B cell (primary cell): Measurements from ENCODE around the gene TGFBR1. TPM values are rescaled to one million over a fixed set of nuclear protein-coding genes. Genes with fewer than 3 reads are reported as not detected.
A peak's percentile ranks its signal among the peaks of the same experiment; 100 is the strongest.

Source experiments
- ATAC-seq: fragments of 200-7000 bp; cut with Tn5 transposase; one replicate; pipeline ENCODE4 v1.10.0; 2021; ENCODE audit warnings: low read depth, mild to moderate bottlenecking, moderate number of reproducible peaks, moderate library complexity
- CTCF ChIA-PET: fragments of 350-600 bp; sonication (Branson Sonifier 250); formaldehyde crosslinking; loops from one replicate; lab custom pipeline; 2021; ENCODE audit warnings: antibody characterized with exemption, inconsistent platforms; lab: Charles Lee
- POLR2A ChIA-PET: fragments of 350-600 bp; sonication (Branson Sonifier 250); formaldehyde crosslinking; loops from one replicate; lab custom pipeline; 2021; ENCODE audit warnings: antibody characterized with exemption; lab: Charles Lee
- DNase-seq: peaks from one replicate; pipeline ENCODE4 v3.0.0; 2013
- H2AFZ ChIP-seq: 2 replicates; pipeline ENCODE4 v1.6.1; 2012; ENCODE audit warnings: mild to moderate bottlenecking, low read depth, low read length; ENCODE audit not compliant: insufficient read depth, poor library complexity, severe bottlenecking
- H3K27ac ChIP-seq, 2 donors: 1 replicate in 1 of 2; 2 replicates in 1 of 2; pipeline ENCODE4 v1.5.1; 2012 to 2013; ENCODE audit warnings: low read length in 2 of 2, mild to moderate bottlenecking in 2 of 2, moderate library complexity in 1 of 2
- H3K27me3 ChIP-seq, 4 experiments: fragments of 200-600 bp in 1 of 4; sonication (generic) in 1 of 4; replicated peaks in 1 of 4; 1 replicate in 2 of 4; 2 replicates in 2 of 4; pipeline versions ENCODE4 v1.6.1 to v1.7.0; 2013 to 2016; ENCODE audit warnings: low read length in 3 of 4, mild to moderate bottlenecking in 2 of 4, mixed read lengths in 1 of 4, moderate library complexity in 1 of 4; ENCODE audit not compliant: insufficient read depth in 4 of 4, control insufficient read depth in 3 of 4; ENCODE audit errors: control extremely low read depth in 1 of 4
- H3K36me3 ChIP-seq, 2 experiments: replicated peaks in 1 of 2; 1 replicate in 1 of 2; 2 replicates in 1 of 2; pipeline versions ENCODE4 v1.6.1 to v1.7.1; 2013; ENCODE audit warnings: low read length in 1 of 2; ENCODE audit not compliant: insufficient read depth in 2 of 2, control insufficient read depth in 1 of 2; ENCODE audit errors: control extremely low read depth in 1 of 2, extremely low read depth in 1 of 2
- H3K4me1 ChIP-seq, 2 donors: fragments of 200-600 bp in 1 of 2; sonication (generic) in 1 of 2; 1 replicate in 1 of 2; 2 replicates in 1 of 2; pipeline versions ENCODE4 v1.5.1 to v1.6.1; 2013 to 2017; ENCODE audit warnings: low read length in 2 of 2; ENCODE audit not compliant: control insufficient read depth in 2 of 2, insufficient read depth in 2 of 2
- H3K4me2 ChIP-seq: replicated peaks from 2 replicates; pipeline ENCODE3; 2012; ENCODE audit warnings: mild to moderate bottlenecking, low read depth, low read length; ENCODE audit not compliant: poor library complexity, severe bottlenecking
- H3K4me3 ChIP-seq, 5 experiments: fragments of 200-600 bp in 1 of 5; sonication (generic) in 1 of 5; 1 replicate in 3 of 5; 2 replicates in 2 of 5; pipeline versions ENCODE4 v1.5.1 to v1.7.0; 2011 to 2016; ENCODE audit warnings: low read length in 4 of 5, mild to moderate bottlenecking in 4 of 5, low read depth in 2 of 5, control low read depth in 1 of 5, moderate library complexity in 1 of 5; ENCODE audit not compliant: insufficient read depth in 1 of 5; ENCODE audit errors: control extremely low read depth in 1 of 5, extremely low read depth in 1 of 5
- H3K79me2 ChIP-seq: fragments of 200-600 bp; sonication (generic); one replicate; pipeline ENCODE4 v1.6.0; 2016; ENCODE audit warnings: low read length; ENCODE audit not compliant: control insufficient read depth, insufficient read depth
- H3K9ac ChIP-seq: fragments of 200-600 bp; sonication (generic); 2 replicates; pipeline ENCODE4 v1.6.1; 2017; ENCODE audit warnings: mild to moderate bottlenecking, low read length, moderate library complexity
- H3K9me3 ChIP-seq, 3 donors: one replicate each; pipeline versions ENCODE4 v1.6.1 to v1.7.1; 2013; ENCODE audit warnings: low read length in 2 of 3; ENCODE audit not compliant: control insufficient read depth in 2 of 3, insufficient read depth in 1 of 3; ENCODE audit errors: control extremely low read depth in 1 of 3
- H4K20me1 ChIP-seq: 2 replicates; pipeline ENCODE4 v1.6.0; 2012; ENCODE audit warnings: mild to moderate bottlenecking, low read length; ENCODE audit not compliant: insufficient read depth, control insufficient read depth, poor library complexity, severe bottlenecking
- H3K27ac Mint-ChIP-seq: one replicate; pipeline ENCODE4 v1.8.0; 2021; ENCODE audit warnings: mixed read lengths
- H3K27me3 Mint-ChIP-seq: one replicate; pipeline ENCODE4 v1.8.0; 2021; ENCODE audit warnings: mixed read lengths
- H3K4me1 Mint-ChIP-seq: one replicate; pipeline ENCODE4 v1.8.0; 2021; ENCODE audit warnings: mixed read lengths
- H3K4me3 Mint-ChIP-seq: one replicate; pipeline ENCODE4 v1.8.0; 2021; ENCODE audit warnings: mixed read lengths
- H3K9me3 Mint-ChIP-seq: one replicate; pipeline ENCODE4 v1.8.0; 2022; ENCODE audit warnings: mixed read lengths; ENCODE audit not compliant: insufficient read depth
- EZH2 ChIP-seq: IDR thresholded peaks from 2 replicates; pipeline ENCODE4 v1.6.1; 2012; ENCODE audit warnings: borderline replicate concordance, low read depth, mild to moderate bottlenecking, moderate library complexity, low read length; ENCODE audit not compliant: insufficient read depth, poor library complexity, severe bottlenecking
- WGBS: methylation state at CpG from one replicate; pipeline ENCODE4 v1.1.5; 2013; ENCODE audit warnings: missing lambda C conversion rate; ENCODE audit not compliant: insufficient coverage; 5-methylcytosine and 5-hydroxymethylcytosine counted together
- intact Hi-C: fragments of 100-400 bp; cut with micrococcal nuclease; formaldehyde crosslinking; loops from one replicate; pipeline ENCODE4 v1.10.0; 2022
- polyA plus RNA-seq: library from polyadenylated mRNA; depleted of rRNA; stranded (reverse); fragments of >200 nt; gene quantifications from 2 replicates; pipeline ENCODE4 v1.2.3, GENCODE V29; 2012
- total RNA-seq, 2 donors: library from RNA; stranded (reverse); fragments of 120-200 nt in 1 of 2; gene quantifications; 1 replicate in 1 of 2; 2 replicates in 1 of 2; pipeline versions ENCODE4 v1.2.3 to v1.2.4, GENCODE V29; 2013 to 2022
- TF ChIP-seq, protein P1 (sequence below): fragments of 200-600 bp; IDR thresholded peaks from one replicate; pipeline ENCODE4 v1.8.0; 2022; ENCODE audit warnings: antibody characterized with exemption, mild to moderate bottlenecking

TGFBR1 gene
- total and polyA plus RNA-seq, 2 donors (not counting 1 experiment from before 2014, with no cell fraction given), result 3.0 to 60.7 TPM

DNA sequence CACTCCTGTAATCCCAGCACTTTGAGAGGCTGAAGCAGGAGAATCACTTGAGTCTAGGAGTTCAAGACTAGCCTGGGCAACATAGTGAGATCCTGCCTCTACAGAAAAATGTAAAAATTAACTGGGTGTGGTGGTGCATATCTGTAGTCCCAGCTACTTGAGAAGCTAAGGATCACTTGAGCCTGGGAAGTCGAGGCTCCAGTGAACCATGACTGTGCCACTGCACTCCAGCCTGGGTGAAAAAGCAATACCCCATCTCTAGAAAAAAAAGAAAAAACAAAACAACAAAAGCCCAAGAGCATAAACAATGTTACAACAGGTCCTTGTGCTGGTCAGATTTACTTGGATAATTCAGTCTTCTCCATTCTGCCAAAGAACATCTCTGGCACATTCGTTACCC, 44.3 kb upstream of the TGFBR1 start:
- Histone ChIP-seq H3K4me2 (no peak overlapping the region), H3K36me3 (no peaks in the 10 kb centered on the region), H3K79me2 (no peaks in the 10 kb centered on the region), H2AFZ (no peak overlapping the region), H4K20me1 (no peaks in the 10 kb centered on the region), H3K9me3 (no peaks in the 10 kb centered on the region), H3K4me3 (no peak overlapping the region), H3K4me1 (peaks cover 45 to 52% of the 10 kb centered on the region in 2 donors), H3K9ac (no peak overlapping the region), H3K27me3 (no peaks in the 10 kb centered on the region), H3K27ac (peak overlapping the region; percentile 42 to 63)
- peaks cover 48% of the 10 kb centered on the region for H3K4me1 Mint-ChIP-seq
- TF ChIP-seq EZH2, result no peak
- TF ChIP-seq, protein P1, sequence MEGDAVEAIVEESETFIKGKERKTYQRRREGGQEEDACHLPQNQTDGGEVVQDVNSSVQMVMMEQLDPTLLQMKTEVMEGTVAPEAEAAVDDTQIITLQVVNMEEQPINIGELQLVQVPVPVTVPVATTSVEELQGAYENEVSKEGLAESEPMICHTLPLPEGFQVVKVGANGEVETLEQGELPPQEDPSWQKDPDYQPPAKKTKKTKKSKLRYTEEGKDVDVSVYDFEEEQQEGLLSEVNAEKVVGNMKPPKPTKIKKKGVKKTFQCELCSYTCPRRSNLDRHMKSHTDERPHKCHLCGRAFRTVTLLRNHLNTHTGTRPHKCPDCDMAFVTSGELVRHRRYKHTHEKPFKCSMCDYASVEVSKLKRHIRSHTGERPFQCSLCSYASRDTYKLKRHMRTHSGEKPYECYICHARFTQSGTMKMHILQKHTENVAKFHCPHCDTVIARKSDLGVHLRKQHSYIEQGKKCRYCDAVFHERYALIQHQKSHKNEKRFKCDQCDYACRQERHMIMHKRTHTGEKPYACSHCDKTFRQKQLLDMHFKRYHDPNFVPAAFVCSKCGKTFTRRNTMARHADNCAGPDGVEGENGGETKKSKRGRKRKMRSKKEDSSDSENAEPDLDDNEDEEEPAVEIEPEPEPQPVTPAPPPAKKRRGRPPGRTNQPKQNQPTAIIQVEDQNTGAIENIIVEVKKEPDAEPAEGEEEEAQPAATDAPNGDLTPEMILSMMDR, result no peak
- H3K27ac Mint-ChIP-seq, result peak overlapping the region; percentile 79
- ChIA-PET CTCF (interaction anchor here (1.2 to 3.7 kb wide), 3 partner anchors 44 to 80 kb away, joined by 6 to 17 read pairs (median 11); partner anchors contain the start of gene TGFBR1), POLR2A (interaction anchor here (0.7 kb wide), 1 partner anchor 32 kb away, joined by 5 read pairs; no protein-coding TSS in a partner anchor)
- DNase-seq (no peak), ATAC-seq (no peak)
- intact Hi-C loops, result no loop called here
- no peak overlapping the region for H3K4me3 Mint-ChIP-seq
- H3K9me3 Mint-ChIP-seq, result no peaks in the 10 kb centered on the region
- no peaks in the 10 kb centered on the region for H3K27me3 Mint-ChIP-seq
- WGBS, result 90% methylated on average over 2 of the region's 2 CpGs

DNA sequence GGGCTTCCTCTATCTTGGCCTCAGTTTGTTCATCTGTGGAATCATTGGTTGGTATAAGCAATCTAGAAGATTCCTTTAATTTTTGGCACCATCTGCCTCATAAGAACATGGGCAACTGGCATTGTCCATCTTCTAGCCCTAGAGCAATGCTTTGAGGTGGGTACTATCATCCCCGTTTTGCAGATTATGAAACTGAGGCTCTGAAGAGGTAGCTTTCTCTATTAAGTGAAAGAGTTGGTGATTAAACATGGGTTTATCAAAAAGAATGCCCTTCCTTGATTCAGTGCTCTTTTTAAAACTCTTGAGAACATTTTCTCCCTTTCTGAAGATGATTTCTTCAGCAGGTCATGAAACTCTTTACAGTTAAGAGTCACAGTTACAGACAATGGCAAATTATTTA, 42.4 kb upstream of the TGFBR1 start:
- Histone ChIP-seq H3K4me2 (no peak overlapping the region), H3K9me3 (no peaks in the 10 kb centered on the region), H3K27ac (no peak overlapping the region), H4K20me1 (no peaks in the 10 kb centered on the region), H3K4me1 (peaks cover 33 to 35% of the 10 kb centered on the region in 2 donors), H3K4me3 (no peak overlapping the region), H3K79me2 (no peaks in the 10 kb centered on the region), H3K36me3 (no peaks in the 10 kb centered on the region), H3K27me3 (no peaks in the 10 kb centered on the region), H2AFZ (no peak overlapping the region), H3K9ac (no peak overlapping the region)
- H3K27ac Mint-ChIP-seq, result no peak overlapping the region
- intact Hi-C loops, result no loop called here
- no peak overlapping the region for H3K4me3 Mint-ChIP-seq
- H3K4me1 Mint-ChIP-seq, result peaks cover 32% of the 10 kb centered on the region
- no peaks in the 10 kb centered on the region for H3K9me3 Mint-ChIP-seq
- ATAC-seq (no peak), DNase-seq (no peak)
- TF ChIP-seq, protein P1, result no peak
- TF ChIP-seq EZH2, result no peak
- WGBS, result no CpG with 5 or more reads among the region's 1 CpG
- no peaks in the 10 kb centered on the region for H3K27me3 Mint-ChIP-seq
- ChIA-PET CTCF (no interaction called here), POLR2A (no interaction called here)
